SK-N-SH treated with all-trans-retinoic acid at 6 μM for 48 hours (cell line): Measurements from ENCODE around the gene MAML2.

Experiments
- ATAC-seq: fragments of 200-7000 bp; cut with Tn5 transposase; 3 replicates; pipeline ENCODE4 v1.9.1; 2020; ENCODE audit warnings: mild to moderate bottlenecking, moderate library complexity
- ARNTL ChIP-seq: fragments of 450-650 bp; formaldehyde crosslinking; IDR thresholded peaks from 2 replicates; pipeline ENCODE4 v1.5.0; 2020; ENCODE audit warnings: low read depth, mild to moderate bottlenecking, moderate library complexity, borderline replicate concordance
- BACH2 ChIP-seq: fragments of 250-450 bp; sonication (Bioruptor Pico); IDR thresholded peaks from 2 replicates; pipeline ENCODE4 v1.9.0; 2021; ENCODE audit warnings: mild to moderate bottlenecking, borderline replicate concordance
- ESRRG ChIP-seq: fragments of 250-450 bp; sonication (Bioruptor Pico); IDR thresholded peaks from 2 replicates; pipeline ENCODE4 v1.6.1; 2021; ENCODE audit warnings: mild to moderate bottlenecking
- GLIS3 ChIP-seq: fragments of 250-450 bp; sonication (Bioruptor Pico); IDR thresholded peaks from 2 replicates; pipeline ENCODE4 v1.5.0; 2020; ENCODE audit warnings: mild to moderate bottlenecking, moderate library complexity
- ISL1 ChIP-seq: fragments of 250-450 bp; sonication (Bioruptor Pico); IDR thresholded peaks from 2 replicates; pipeline ENCODE4 v2.1.2; 2022; ENCODE audit warnings: mild to moderate bottlenecking, moderate library complexity
- OSR1 ChIP-seq: fragments of 250-450 bp; sonication (Bioruptor Pico); IDR thresholded peaks from 2 replicates; pipeline ENCODE4 v1.8.0; 2022; ENCODE audit warnings: moderate library complexity, mild to moderate bottlenecking, inconsistent platforms
- PATZ1 ChIP-seq: fragments of 250-450 bp; sonication (Bioruptor Pico); IDR thresholded peaks from 2 replicates; pipeline ENCODE4 v1.8.0; 2020; ENCODE audit warnings: mild to moderate bottlenecking, moderate library complexity, borderline replicate concordance
- RARB ChIP-seq: fragments of 250-450 bp; sonication (Bioruptor Pico); IDR thresholded peaks from 2 replicates; pipeline ENCODE4 v1.8.0; 2021; ENCODE audit warnings: mild to moderate bottlenecking, moderate library complexity
- SNAI2 ChIP-seq: fragments of 250-450 bp; sonication (Bioruptor Pico); IDR thresholded peaks from 2 replicates; pipeline ENCODE4 v1.5.0; 2020; ENCODE audit warnings: mild to moderate bottlenecking, moderate library complexity
- TCF4 ChIP-seq: fragments of 250-450 bp; sonication (Bioruptor Pico); IDR thresholded peaks from 2 replicates; pipeline ENCODE4 v1.8.0; 2021; ENCODE audit warnings: mild to moderate bottlenecking, moderate library complexity, borderline replicate concordance
- TOX ChIP-seq: fragments of 250-450 bp; sonication (Bioruptor Pico); IDR thresholded peaks from 2 replicates; pipeline ENCODE4 v1.8.0; 2021; ENCODE audit warnings: mild to moderate bottlenecking, moderate library complexity, borderline replicate concordance
- TSHZ2 ChIP-seq: fragments of 250-450 bp; sonication (Bioruptor Pico); IDR thresholded peaks from 2 replicates; pipeline ENCODE4 v1.5.0; 2020; ENCODE audit warnings: mild to moderate bottlenecking, moderate library complexity
- ZC3H10 ChIP-seq: fragments of 250-450 bp; sonication (Bioruptor Pico); IDR thresholded peaks from 2 replicates; pipeline ENCODE4 v1.5.1; 2021; ENCODE audit warnings: mild to moderate bottlenecking, moderate library complexity
- ZFP30 ChIP-seq: fragments of 450-650 bp; formaldehyde crosslinking; IDR thresholded peaks from 2 replicates; pipeline ENCODE4 v1.5.0; 2022; ENCODE audit warnings: mild to moderate bottlenecking, moderate library complexity
- ZNF565 ChIP-seq: fragments of 450-650 bp; formaldehyde crosslinking; conservative IDR thresholded peaks from 2 replicates; pipeline ENCODE4 v1.5.0; 2020; ENCODE audit warnings: low read depth, mild to moderate bottlenecking, moderate library complexity
- ZNF70 ChIP-seq: fragments of 450-650 bp; formaldehyde crosslinking; IDR thresholded peaks from 2 replicates; pipeline ENCODE4 v1.5.0; 2020; ENCODE audit warnings: mild to moderate bottlenecking, moderate library complexity
- ZNF8 ChIP-seq: fragments of 450-650 bp; formaldehyde crosslinking; IDR thresholded peaks from 2 replicates; pipeline ENCODE4 v1.5.0; 2020; ENCODE audit warnings: mild to moderate bottlenecking, moderate library complexity
- TF ChIP-seq, protein P1 (sequence below): fragments of 250-450 bp; sonication (Bioruptor Pico); IDR thresholded peaks from 2 replicates; pipeline ENCODE4 v1.8.0; 2021; ENCODE audit warnings: low read depth, mild to moderate bottlenecking, moderate library complexity, borderline replicate concordance

MAML2 gene

GRCh38 chr11:96207459-96208449 lies 135.2 kb downstream of the MAML2 start:
- peak; percentile 67 for ATAC-seq

DNA sequence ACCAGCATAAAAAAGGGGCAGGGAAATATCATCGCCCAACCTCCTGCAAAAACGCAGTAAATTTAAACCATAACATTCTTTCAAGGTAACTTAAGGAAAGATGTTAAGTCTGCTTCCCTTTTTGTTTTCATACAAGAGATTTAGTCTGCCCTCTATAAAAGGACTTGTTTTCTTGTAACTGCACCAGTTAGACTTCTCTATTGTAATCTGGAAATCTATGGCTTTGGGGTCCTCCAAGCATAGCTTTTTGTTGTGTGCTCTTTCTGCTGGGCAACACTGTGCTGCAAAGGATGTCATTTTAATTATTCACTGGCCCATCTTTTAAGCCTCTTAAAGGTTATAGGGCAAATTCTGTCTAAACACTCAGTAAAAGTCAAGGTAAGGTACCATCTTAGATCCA lies 136.0 kb downstream of the MAML2 start:
- no peak for ATAC-seq
- TF ChIP-seq ISL1 (no peak), ESRRG (CRISPR knock-in tag) (no peak), ARNTL (CRISPR knock-in tag) (no peak), PATZ1 (CRISPR knock-in tag) (no peak), OSR1 (CRISPR knock-in tag) (no peak), ZNF8 (CRISPR knock-in tag) (no peak), BACH2 (CRISPR knock-in tag) (no peak), SNAI2 (no peak), TOX (CRISPR knock-in tag) (no peak), RARB (CRISPR knock-in tag) (no peak), ZC3H10 (no peak), ZFP30 (no peak), ZNF70 (no peak), ZNF565 (CRISPR knock-in tag) (no peak), TSHZ2 (no peak)
- TF ChIP-seq, protein P1, sequence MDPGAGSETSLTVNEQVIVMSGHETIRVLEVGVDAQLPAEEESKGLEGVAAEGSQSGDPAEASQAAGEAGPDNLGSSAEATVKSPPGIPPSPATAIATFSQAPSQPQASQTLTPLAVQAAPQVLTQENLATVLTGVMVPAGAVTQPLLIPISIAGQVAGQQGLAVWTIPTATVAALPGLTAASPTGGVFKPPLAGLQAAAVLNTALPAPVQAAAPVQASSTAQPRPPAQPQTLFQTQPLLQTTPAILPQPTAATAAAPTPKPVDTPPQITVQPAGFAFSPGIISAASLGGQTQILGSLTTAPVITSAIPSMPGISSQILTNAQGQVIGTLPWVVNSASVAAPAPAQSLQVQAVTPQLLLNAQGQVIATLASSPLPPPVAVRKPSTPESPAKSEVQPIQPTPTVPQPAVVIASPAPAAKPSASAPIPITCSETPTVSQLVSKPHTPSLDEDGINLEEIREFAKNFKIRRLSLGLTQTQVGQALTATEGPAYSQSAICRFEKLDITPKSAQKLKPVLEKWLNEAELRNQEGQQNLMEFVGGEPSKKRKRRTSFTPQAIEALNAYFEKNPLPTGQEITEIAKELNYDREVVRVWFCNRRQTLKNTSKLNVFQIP, result no peak

More at GRCh38 chr11:96207459-96208449, 135.2 kb downstream of the MAML2 start:
- TF ChIP-seq TSHZ2 (0 out of 2 replicates have a peak, but pooled peaks have one; percentile 20), ISL1 (peak; percentile 21), GLIS3 (CRISPR knock-in tag) (no peak), TCF4 (CRISPR knock-in tag) (0 out of 2 replicates have a peak, but pooled peaks have one; percentile 10), PATZ1 (CRISPR knock-in tag) (no peak), SNAI2 (no peak), TOX (CRISPR knock-in tag) (no peak), RARB (CRISPR knock-in tag) (no peak)
